Hepatocyte (in vitro differentiated cells): Measurements from ENCODE around the gene FBXO10. TPM values are rescaled to one million over a fixed set of nuclear protein-coding genes. Genes with fewer than 3 reads are reported as not detected.

Experiments used
- DNase-seq: peaks from one replicate; pipeline ENCODE4 v3.0.0-alpha.2; 2016; ENCODE audit warnings: low spot score
- H2AFZ ChIP-seq: fragments of 200-600 bp; sonication (generic); 2 replicates; pipeline ENCODE4 v1.6.0; 2016; ENCODE audit warnings: antibody characterized with exemption, mild to moderate bottlenecking
- H3K27ac ChIP-seq: fragments of 200-600 bp; sonication (generic); 2 replicates; pipeline ENCODE4 v1.5.1; 2016; ENCODE audit warnings: mild to moderate bottlenecking
- H3K27me3 ChIP-seq: fragments of 200-600 bp; sonication (generic); 2 replicates; pipeline ENCODE4 v1.6.1; 2016
- H3K36me3 ChIP-seq: fragments of 200-600 bp; sonication (generic); replicated peaks from 2 replicates; pipeline ENCODE4 v1.5.1; 2016; ENCODE audit warnings: low read depth; ENCODE audit not compliant: insufficient read depth
- H3K4me1 ChIP-seq: fragments of 200-600 bp; sonication (generic); 2 replicates; pipeline ENCODE4 v1.5.1; 2016; ENCODE audit warnings: mild to moderate bottlenecking, moderate library complexity; ENCODE audit not compliant: insufficient read depth
- H3K4me2 ChIP-seq: fragments of 200-600 bp; sonication (generic); 2 replicates; pipeline ENCODE4 v1.6.0; 2016
- H3K4me3 ChIP-seq: fragments of 200-600 bp; sonication (generic); 2 replicates; pipeline ENCODE4 v1.5.1; 2016; ENCODE audit warnings: mild to moderate bottlenecking
- H3K79me2 ChIP-seq: fragments of 200-600 bp; sonication (generic); 2 replicates; pipeline ENCODE4 v1.6.0; 2017; ENCODE audit warnings: mild to moderate bottlenecking
- H3K9me2 ChIP-seq: fragments of 200-600 bp; sonication (generic); replicated peaks from 2 replicates; pipeline ENCODE4 v1.6.0; 2017; ENCODE audit warnings: mild to moderate bottlenecking; ENCODE audit not compliant: insufficient read depth
- H3K9me3 ChIP-seq: fragments of 200-600 bp; sonication (generic); 2 replicates; pipeline ENCODE4 v1.5.1; 2016; ENCODE audit warnings: low read depth, mild to moderate bottlenecking
- H4K20me1 ChIP-seq: fragments of 200-600 bp; sonication (generic); 2 replicates; pipeline ENCODE4 v1.6.0; 2016; ENCODE audit warnings: mild to moderate bottlenecking; ENCODE audit not compliant: insufficient read depth, poor library complexity, severe bottlenecking
- EZH2 ChIP-seq: fragments of 200-600 bp; sonication (generic); IDR thresholded peaks from 2 replicates; pipeline ENCODE4 v1.6.1; 2016; ENCODE audit warnings: antibody characterized with exemption, mild to moderate bottlenecking, borderline replicate concordance
- EZH2phosphoT487 ChIP-seq: fragments of 200-600 bp; sonication (generic); IDR thresholded peaks from one replicate; pipeline ENCODE4 v1.6.1; 2018; ENCODE audit warnings: antibody characterized with exemption, mild to moderate bottlenecking, low read depth, moderate library complexity; ENCODE audit not compliant: unreplicated experiment, severe bottlenecking
- WGBS: methylation state at CpG from one replicate; pipeline ENCODE4 v1.1.6; 2016; ENCODE audit warnings: low lambda C conversion rate; ENCODE audit errors: missing lambda C conversion rate; 5-methylcytosine and 5-hydroxymethylcytosine counted together
- polyA plus RNA-seq: library from polyadenylated mRNA; unstranded; fragments of >200 nt; fragmentation: Nextera tagmentation; extraction: Ambion mirVana; gene quantifications from 2 replicates; pipeline ENCODE4 v1.2.1, GENCODE V29; 2016
- total RNA-seq: library from RNA; depleted of rRNA; stranded (reverse); fragments of >200 nt; gene quantifications from 2 replicates; pipeline ENCODE4 v1.2.3, GENCODE V29; 2014
- TF ChIP-seq, protein P1 (sequence below): fragments of 200-600 bp; sonication (generic); IDR thresholded peaks from 2 replicates; pipeline ENCODE4 v1.5.1; 2016; ENCODE audit warnings: antibody characterized with exemption, mild to moderate bottlenecking; ENCODE audit not compliant: poor library complexity

Gene FBXO10
- total and polyA plus RNA-seq, 2 experiments from 2014 or later = 7.4 to 12.5 TPM

DNA sequence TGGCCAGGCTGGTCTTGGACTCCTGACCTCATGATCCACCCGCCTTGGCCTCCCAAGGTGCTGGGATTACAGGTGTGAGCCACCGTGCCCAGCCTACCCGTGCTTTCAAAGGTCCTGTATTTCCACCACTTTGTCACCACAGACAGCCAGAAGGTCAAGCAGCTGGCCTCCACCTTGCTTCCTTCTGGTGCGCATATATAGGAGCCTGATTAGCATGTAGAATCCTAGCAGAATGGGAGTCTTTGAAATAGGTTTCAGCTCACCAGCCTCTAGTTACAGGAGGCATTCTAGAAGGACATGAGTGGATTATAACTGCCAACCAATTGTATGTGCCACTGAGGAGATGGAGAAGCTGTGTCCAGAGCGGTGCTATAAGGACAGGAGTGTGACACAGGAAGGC, 71.6 kb downstream of the FBXO10 start:
- no peaks in the 10 kb centered on the region for H3K36me3 ChIP-seq
- H3K27me3 ChIP-seq = no peaks in the 10 kb centered on the region
- no peaks in the 10 kb centered on the region for H4K20me1 ChIP-seq
- no peaks in the 10 kb centered on the region for H3K4me1 ChIP-seq
- no peak overlapping the region for H3K4me3 ChIP-seq
- no peak overlapping the region for H3K27ac ChIP-seq
- no peaks in the 10 kb centered on the region for H3K9me2 ChIP-seq
- TF ChIP-seq, protein P1, sequence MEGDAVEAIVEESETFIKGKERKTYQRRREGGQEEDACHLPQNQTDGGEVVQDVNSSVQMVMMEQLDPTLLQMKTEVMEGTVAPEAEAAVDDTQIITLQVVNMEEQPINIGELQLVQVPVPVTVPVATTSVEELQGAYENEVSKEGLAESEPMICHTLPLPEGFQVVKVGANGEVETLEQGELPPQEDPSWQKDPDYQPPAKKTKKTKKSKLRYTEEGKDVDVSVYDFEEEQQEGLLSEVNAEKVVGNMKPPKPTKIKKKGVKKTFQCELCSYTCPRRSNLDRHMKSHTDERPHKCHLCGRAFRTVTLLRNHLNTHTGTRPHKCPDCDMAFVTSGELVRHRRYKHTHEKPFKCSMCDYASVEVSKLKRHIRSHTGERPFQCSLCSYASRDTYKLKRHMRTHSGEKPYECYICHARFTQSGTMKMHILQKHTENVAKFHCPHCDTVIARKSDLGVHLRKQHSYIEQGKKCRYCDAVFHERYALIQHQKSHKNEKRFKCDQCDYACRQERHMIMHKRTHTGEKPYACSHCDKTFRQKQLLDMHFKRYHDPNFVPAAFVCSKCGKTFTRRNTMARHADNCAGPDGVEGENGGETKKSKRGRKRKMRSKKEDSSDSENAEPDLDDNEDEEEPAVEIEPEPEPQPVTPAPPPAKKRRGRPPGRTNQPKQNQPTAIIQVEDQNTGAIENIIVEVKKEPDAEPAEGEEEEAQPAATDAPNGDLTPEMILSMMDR = no peak
- TF ChIP-seq EZH2 (no peak), EZH2phosphoT487 (no peak)
- WGBS = 88% methylated on average over 5 of the region's 5 CpGs
- no peak for DNase-seq
- H3K9me3 ChIP-seq = no peaks in the 10 kb centered on the region
- H3K4me2 ChIP-seq = no peak overlapping the region
- H2AFZ ChIP-seq = no peak overlapping the region
- no peaks in the 10 kb centered on the region for H3K79me2 ChIP-seq

DNA sequence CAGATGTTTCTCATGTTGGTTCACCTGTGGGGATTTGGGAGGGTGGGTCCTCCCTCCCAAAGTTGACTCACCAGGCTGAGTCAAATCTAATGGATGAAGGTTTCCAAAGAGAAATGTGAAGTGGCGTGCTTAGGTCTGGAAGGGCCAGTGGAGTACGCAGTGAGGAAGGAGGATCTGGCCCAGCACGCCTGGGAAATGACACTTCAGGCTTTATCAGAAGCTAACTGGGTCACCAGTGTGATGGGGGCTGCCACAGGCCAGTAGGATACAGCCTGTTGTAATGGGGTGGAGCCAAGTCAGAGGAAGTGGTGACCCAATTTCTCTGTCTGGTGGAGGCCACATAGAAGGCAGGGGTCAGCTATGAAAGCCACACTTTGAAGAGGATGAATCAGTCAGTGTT, 72.4 kb downstream of the FBXO10 start:
- H3K9me3 ChIP-seq = no peaks in the 10 kb centered on the region
- no peak for TF ChIP-seq EZH2
- TF ChIP-seq, protein P1 = no peak
- no peak for TF ChIP-seq EZH2phosphoT487
- no peak for DNase-seq
- no peak overlapping the region for H3K27ac ChIP-seq
- 98% methylated on average over 3 of the region's 3 CpGs for WGBS
- H4K20me1 ChIP-seq = no peaks in the 10 kb centered on the region
- no peak overlapping the region for H2AFZ ChIP-seq
- no peaks in the 10 kb centered on the region for H3K27me3 ChIP-seq
- no peak overlapping the region for H3K4me2 ChIP-seq
- no peak overlapping the region for H3K4me3 ChIP-seq
- no peaks in the 10 kb centered on the region for H3K79me2 ChIP-seq
- H3K36me3 ChIP-seq = no peaks in the 10 kb centered on the region
- H3K4me1 ChIP-seq = no peaks in the 10 kb centered on the region
- H3K9me2 ChIP-seq = no peaks in the 10 kb centered on the region

- no peaks in the 10 kb centered on the region for H3K4me1 ChIP-seq
- no peak overlapping the region for H2AFZ ChIP-seq
- H3K79me2 ChIP-seq = no peaks in the 10 kb centered on the region
- TF ChIP-seq, protein P1 = no peak
- TF ChIP-seq EZH2 = no peak
- TF ChIP-seq EZH2phosphoT487 = no peak
- no peaks in the 10 kb centered on the region for H3K27me3 ChIP-seq
- no peak overlapping the region for H3K4me3 ChIP-seq
- H3K4me2 ChIP-seq = no peak overlapping the region
- H3K36me3 ChIP-seq = no peaks in the 10 kb centered on the region
- WGBS = 66% methylated on average over 2 of the region's 2 CpGs
- no peaks in the 10 kb centered on the region for H3K9me2 ChIP-seq
- no peaks in the 10 kb centered on the region for H3K9me3 ChIP-seq
- H4K20me1 ChIP-seq = no peaks in the 10 kb centered on the region
- DNase-seq = no peak
- H3K27ac ChIP-seq = no peak overlapping the region
Observed at GRCh38 chr9:37501957-37502596, 74.1 kb downstream of the FBXO10 start.
